Mesenchymal stem cell (in vitro differentiated cells and primary cell): ENCODE measurements around the gene MYB.
A peak's percentile ranks its signal among the peaks of the same experiment; 100 is the strongest.

Experiments
- DNase-seq: peaks from one replicate; pipeline ENCODE4 v3.0.0-alpha.2; 2013
- H2AFZ ChIP-seq: one replicate; pipeline ENCODE4 v1.6.1; 2013; ENCODE audit warnings: low read depth, mild to moderate bottlenecking, control low read depth, inconsistent platforms, low read length, moderate library complexity
- H2AK5ac ChIP-seq: 2 replicates; pipeline ENCODE4 v1.6.1; 2013; ENCODE audit warnings: low read length, moderate library complexity, mild to moderate bottlenecking, inconsistent platforms; ENCODE audit not compliant: severe bottlenecking
- H2BK120ac ChIP-seq: one replicate; pipeline ENCODE4 v1.6.1; 2013; ENCODE audit warnings: low read depth, mild to moderate bottlenecking, inconsistent platforms, low read length, moderate library complexity
- H2BK12ac ChIP-seq, 2 experiments: one replicate each; pipeline ENCODE4 v1.6.1; 2013; ENCODE audit warnings: inconsistent platforms in 2 of 2, low read length in 2 of 2, mild to moderate bottlenecking in 2 of 2, moderate library complexity in 2 of 2, control low read depth in 1 of 2
- H2BK15ac ChIP-seq: one replicate; pipeline ENCODE4 v1.6.1; 2013; ENCODE audit warnings: mild to moderate bottlenecking, low read depth, inconsistent platforms; ENCODE audit not compliant: poor library complexity, severe bottlenecking
- H2BK5ac ChIP-seq: 2 replicates; pipeline ENCODE4 v1.6.1; 2013; ENCODE audit warnings: low read depth, mild to moderate bottlenecking, low read length, control low read depth, inconsistent platforms; ENCODE audit not compliant: poor library complexity, severe bottlenecking
- H3K14ac ChIP-seq, 2 experiments: one replicate each; pipeline ENCODE4 v1.6.1; 2013; ENCODE audit warnings: inconsistent platforms in 2 of 2, low read length in 2 of 2, control low read depth in 1 of 2, mild to moderate bottlenecking in 1 of 2, moderate library complexity in 1 of 2
- H3K18ac ChIP-seq, 2 experiments: one replicate each; pipeline ENCODE4 v1.6.1; 2013; ENCODE audit warnings: inconsistent platforms in 2 of 2, low read length in 2 of 2, control low read depth in 1 of 2, low read depth in 1 of 2, mild to moderate bottlenecking in 1 of 2
- H3K23ac ChIP-seq, 2 experiments: one replicate each; pipeline ENCODE4 v1.6.1; 2013; ENCODE audit warnings: inconsistent platforms in 2 of 2, low read length in 2 of 2, mild to moderate bottlenecking in 2 of 2, moderate library complexity in 2 of 2, control low read depth in 1 of 2
- H3K27ac ChIP-seq: 2 replicates; pipeline ENCODE4 v1.5.1; 2013; ENCODE audit warnings: mild to moderate bottlenecking, moderate library complexity, low read length, control low read depth, inconsistent platforms; ENCODE audit not compliant: poor library complexity, severe bottlenecking
- H3K27me3 ChIP-seq, 2 experiments: 2 replicates each; pipeline versions ENCODE4 v1.6.1 to v1.7.0; 2013; ENCODE audit warnings: low read length in 2 of 2, mild to moderate bottlenecking in 2 of 2, moderate library complexity in 2 of 2, control low read depth in 1 of 2, inconsistent platforms in 1 of 2; ENCODE audit not compliant: control insufficient read depth in 1 of 2, insufficient read depth in 1 of 2
- H3K36me3 ChIP-seq, 2 experiments: 2 replicates each; pipeline versions ENCODE4 v1.6.1 to v1.7.0; 2013; ENCODE audit warnings: low read length in 2 of 2, control low read depth in 1 of 2, inconsistent platforms in 1 of 2, low read depth in 1 of 2, mild to moderate bottlenecking in 1 of 2; ENCODE audit not compliant: insufficient read depth in 2 of 2, control insufficient read depth in 1 of 2
- H3K4ac ChIP-seq, 2 experiments: one replicate each; pipeline ENCODE4 v1.6.1; 2013; ENCODE audit warnings: inconsistent platforms in 2 of 2, low read length in 2 of 2, mild to moderate bottlenecking in 2 of 2, moderate library complexity in 2 of 2, control low read depth in 1 of 2, low read depth in 1 of 2
- H3K4me1 ChIP-seq: 2 replicates; pipeline ENCODE4 v1.6.1; 2013; ENCODE audit warnings: low read depth, low read length, control low read depth; ENCODE audit not compliant: control insufficient read depth, insufficient read depth
- H3K4me2 ChIP-seq: 2 replicates; pipeline ENCODE4 v1.6.1; 2013; ENCODE audit warnings: low read length, mild to moderate bottlenecking, inconsistent platforms; ENCODE audit not compliant: poor library complexity, severe bottlenecking
- H3K4me3 ChIP-seq, 2 experiments: 2 replicates each; pipeline versions ENCODE4 v1.5.1 to v1.7.0; 2013; ENCODE audit warnings: low read length in 2 of 2, mild to moderate bottlenecking in 2 of 2, control low read depth in 1 of 2, low read depth in 1 of 2; ENCODE audit not compliant: insufficient read depth in 1 of 2
- H3K79me1 ChIP-seq: replicated peaks from 2 replicates; pipeline ENCODE4 v1.6.1; 2013; ENCODE audit warnings: mild to moderate bottlenecking, control low read depth, low read length, inconsistent platforms; ENCODE audit not compliant: poor library complexity, severe bottlenecking
- H3K9ac ChIP-seq: 2 replicates; pipeline ENCODE4 v1.7.0; 2013; ENCODE audit warnings: mild to moderate bottlenecking, low read length, moderate library complexity
- H3K9me3 ChIP-seq: 2 replicates; pipeline ENCODE4 v1.7.0; 2013; ENCODE audit warnings: mild to moderate bottlenecking, low read length; ENCODE audit not compliant: control insufficient read depth
- H4K8ac ChIP-seq: one replicate; pipeline ENCODE4 v1.6.1; 2013; ENCODE audit warnings: inconsistent platforms, mild to moderate bottlenecking, low read length, moderate library complexity
- H4K91ac ChIP-seq: one replicate; pipeline ENCODE4 v1.6.1; 2013; ENCODE audit warnings: mild to moderate bottlenecking, low read length, inconsistent platforms
- WGBS: methylation state at CpG from one replicate; pipeline ENCODE4 v1.1.7; 2013; ENCODE audit warnings: mixed read lengths; 5-methylcytosine and 5-hydroxymethylcytosine counted together

MYB gene

DNA sequence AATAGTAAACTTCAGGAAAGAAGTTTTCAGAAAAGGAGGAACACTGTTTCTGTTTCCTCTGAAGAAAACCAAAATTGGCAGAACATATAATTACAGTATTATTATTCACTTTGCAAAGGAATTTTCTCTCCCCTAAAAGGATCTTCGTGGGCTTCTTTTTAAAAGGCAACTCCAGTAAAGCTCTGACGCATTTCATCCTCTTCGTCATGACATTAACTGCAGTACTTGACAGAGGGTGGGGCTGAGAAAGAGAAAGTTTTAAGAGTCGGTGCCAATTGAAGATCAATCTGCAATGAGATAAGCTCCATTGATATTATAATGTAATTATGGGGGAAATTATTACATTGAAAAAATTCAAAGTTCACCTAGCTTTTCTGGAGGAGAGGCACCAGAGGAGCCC is 75.8 kb downstream of the MYB start:
- Histone ChIP-seq H3K4me3 (no peak overlapping the region), H4K91ac (no peak overlapping the region)

DNA sequence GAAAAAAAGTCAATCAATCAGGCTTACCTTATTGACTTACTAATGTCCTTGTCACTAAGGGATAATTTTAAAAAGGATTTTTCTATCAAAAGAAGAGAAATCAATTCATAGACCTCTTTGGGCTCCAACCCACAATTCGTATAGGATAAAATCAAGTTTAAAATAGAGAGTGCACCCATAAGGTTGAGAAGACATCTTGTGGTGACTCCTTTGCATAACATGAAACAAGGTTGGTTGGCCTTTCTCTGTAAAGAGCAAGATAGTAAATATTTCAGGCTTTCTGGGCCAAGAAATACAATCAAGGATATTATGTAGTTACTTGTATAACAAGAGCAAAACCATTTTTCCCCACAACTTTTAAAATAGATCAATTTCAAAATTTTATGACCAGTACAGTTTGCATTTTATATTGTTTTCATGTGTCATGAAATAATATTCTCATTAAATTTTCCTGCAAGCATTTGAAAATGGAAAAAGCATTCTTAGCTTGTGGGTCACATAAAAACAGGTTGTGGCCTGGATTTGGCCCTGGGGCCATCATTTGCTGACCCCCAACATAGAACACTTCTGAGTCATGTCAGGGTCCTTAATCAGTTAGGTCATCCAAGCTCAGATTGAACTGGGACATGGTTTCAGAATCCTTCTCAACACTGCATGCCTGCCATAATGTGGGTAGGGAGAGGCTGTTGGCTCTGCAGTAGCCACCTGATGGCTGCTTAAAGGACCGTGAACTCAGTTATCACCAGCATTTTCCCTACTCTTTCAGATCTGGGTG is 76.7 kb downstream of the MYB start:
- Histone ChIP-seq H2BK5ac (no peak overlapping the region), H3K4me2 (no peak overlapping the region), H3K9ac (no peak overlapping the region), H3K4me1 (no peaks in the 10 kb centered on the region), H4K91ac (no peak overlapping the region), H4K8ac (no peak overlapping the region), H2BK15ac (no peak overlapping the region), H2BK12ac (peak overlapping the region in 1 of 2 experiments; percentile 40), H2AFZ (no peak overlapping the region), H3K4me3 (no peak overlapping the region), H2AK5ac (no peak overlapping the region), H2BK120ac (no peak overlapping the region), H3K79me1 (no peaks in the 10 kb centered on the region), H3K36me3 (no peaks in the 10 kb centered on the region), H3K14ac (no peak overlapping the region), H3K27me3 (peaks cover 0 to 5% of the 10 kb centered on the region in 2 experiments), H3K18ac (no peak overlapping the region), H3K23ac (no peak overlapping the region), H3K9me3 (no peaks in the 10 kb centered on the region), H3K27ac (no peak overlapping the region), H3K4ac (no peak overlapping the region)
- 82% methylated on average over 2 of the region's 2 CpGs for WGBS
- DNase-seq = no peak

More for the DNA sequence above, 75.8 kb downstream of the MYB start:
- Histone ChIP-seq H3K27ac (no peak overlapping the region), H2BK15ac (no peak overlapping the region), H2BK120ac (no peak overlapping the region), H3K27me3 (peaks cover 0 to 3% of the 10 kb centered on the region in 2 experiments), H2BK5ac (no peak overlapping the region), H3K9ac (no peak overlapping the region), H3K79me1 (no peaks in the 10 kb centered on the region), H4K8ac (no peak overlapping the region), H2AK5ac (no peak overlapping the region), H3K4me2 (no peak overlapping the region), H2AFZ (no peak overlapping the region), H2BK12ac (no peak overlapping the region), H3K23ac (no peak overlapping the region), H3K36me3 (no peaks in the 10 kb centered on the region), H3K9me3 (no peaks in the 10 kb centered on the region), H3K18ac (no peak overlapping the region), H3K14ac (no peak overlapping the region), H3K4ac (no peak overlapping the region), H3K4me1 (no peaks in the 10 kb centered on the region)
- no peak for DNase-seq
- 78% methylated on average over 3 of the region's 4 CpGs for WGBS

DNA sequence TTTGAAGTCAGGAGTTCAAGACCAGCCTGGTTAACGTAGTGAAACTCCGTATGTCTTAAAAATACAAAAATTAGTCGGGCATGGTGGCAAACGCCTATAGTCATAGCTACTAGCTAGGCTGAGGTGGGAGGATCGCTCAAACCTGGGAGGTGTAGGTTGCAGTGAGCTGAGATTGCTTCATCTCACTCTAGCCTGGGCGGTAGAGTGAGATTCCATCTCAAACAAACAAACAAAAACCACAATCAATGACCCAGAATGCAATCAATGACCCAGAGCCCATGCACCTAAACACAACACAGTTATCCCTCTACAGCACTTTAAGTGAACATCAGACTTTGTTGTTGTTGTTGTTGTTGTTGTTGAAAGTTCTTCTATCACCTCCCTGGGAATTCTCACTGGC is 77.9 kb downstream of the MYB start:
- no peaks in the 10 kb centered on the region for H3K36me3 ChIP-seq
- H3K23ac ChIP-seq = no peak overlapping the region
- no peak overlapping the region for H4K8ac ChIP-seq
- H3K4me3 ChIP-seq = no peak overlapping the region
- no peak overlapping the region for H3K27ac ChIP-seq
- H3K9me3 ChIP-seq = no peaks in the 10 kb centered on the region
- no peak overlapping the region for H4K91ac ChIP-seq
- no peak overlapping the region for H2BK120ac ChIP-seq
- H3K4me2 ChIP-seq = no peak overlapping the region
- H2AK5ac ChIP-seq = no peak overlapping the region
- H3K9ac ChIP-seq = no peak overlapping the region
- 92% methylated on average over 4 of the region's 6 CpGs for WGBS
- peaks cover 0 to 5% of the 10 kb centered on the region in 2 experiments for H3K27me3 ChIP-seq
- H3K79me1 ChIP-seq = no peaks in the 10 kb centered on the region
- no peak overlapping the region for H2BK15ac ChIP-seq
- no peak overlapping the region for H3K18ac ChIP-seq
- H2BK5ac ChIP-seq = no peak overlapping the region
- H2AFZ ChIP-seq = no peak overlapping the region
- no peak for DNase-seq
- no peak overlapping the region for H2BK12ac ChIP-seq
- no peaks in the 10 kb centered on the region for H3K4me1 ChIP-seq
- H3K4ac ChIP-seq = no peak overlapping the region
- H3K14ac ChIP-seq = no peak overlapping the region

DNA sequence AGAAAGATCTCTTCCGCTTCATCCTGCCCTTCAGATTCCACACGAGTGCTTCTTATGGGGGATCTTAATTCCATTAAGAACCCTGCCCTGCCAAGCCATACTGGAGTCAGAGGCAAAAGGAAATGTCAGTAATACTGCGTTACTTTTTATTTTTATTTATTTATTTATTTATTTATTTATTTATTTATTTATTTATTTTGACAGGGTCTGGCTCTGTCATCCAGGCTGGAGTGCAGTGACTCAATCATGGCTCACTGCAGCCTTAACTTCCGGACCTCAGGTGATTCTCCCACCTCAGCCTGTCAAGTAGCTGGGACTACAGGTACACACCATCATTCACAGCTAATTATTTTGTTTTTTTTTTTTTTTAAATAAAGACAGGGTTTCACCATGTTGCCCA is 79.5 kb downstream of the MYB start:
- no peak overlapping the region for H3K4me3 ChIP-seq
- H2AFZ ChIP-seq = no peak overlapping the region
- H3K9me3 ChIP-seq = no peaks in the 10 kb centered on the region
- WGBS = 100% methylated on average over 3 of the region's 4 CpGs
- H3K4ac ChIP-seq = no peak overlapping the region
- H2AK5ac ChIP-seq = no peak overlapping the region
- H3K14ac ChIP-seq = no peak overlapping the region
- H2BK120ac ChIP-seq = no peak overlapping the region
- no peak overlapping the region for H3K9ac ChIP-seq
- H3K79me1 ChIP-seq = no peaks in the 10 kb centered on the region
- no peak for DNase-seq
- H2BK5ac ChIP-seq = no peak overlapping the region
- no peak overlapping the region for H2BK15ac ChIP-seq
- no peaks in the 10 kb centered on the region for H3K36me3 ChIP-seq
- H3K23ac ChIP-seq = no peak overlapping the region
- H4K91ac ChIP-seq = no peak overlapping the region
- H3K27me3 ChIP-seq = peaks cover 0 to 5% of the 10 kb centered on the region in 2 experiments
- no peak overlapping the region for H2BK12ac ChIP-seq
- no peaks in the 10 kb centered on the region for H3K4me1 ChIP-seq
- H4K8ac ChIP-seq = no peak overlapping the region
- H3K27ac ChIP-seq = no peak overlapping the region
- H3K4me2 ChIP-seq = no peak overlapping the region
- H3K18ac ChIP-seq = no peak overlapping the region
